Upper lobe of left lung (tissue), 6 donors: Measurements from ENCODE around the gene TMEM86A. TPM values are rescaled to one million over a fixed set of nuclear protein-coding genes. Genes with fewer than 3 reads are reported as not detected.

Source experiments
- ATAC-seq, 2 donors: fragments of 200-7000 bp; cut with Tn5 transposase; one replicate each; pipeline ENCODE4 v1.9.1; 2022; ENCODE audit warnings: mild to moderate bottlenecking in 2 of 2, moderate library complexity in 2 of 2; ENCODE audit not compliant: low FRiP score in 2 of 2
- DNase-seq, 2 donors: peaks; one replicate each; pipeline ENCODE4 v3.0.0-alpha.2; 2019 to 2020
- H3K27ac ChIP-seq, 4 donors: fragments of 200-600 bp; sonication (generic); one replicate each; pipeline ENCODE4 v1.5.1; 2016 to 2019
- H3K27me3 ChIP-seq, 4 donors: fragments of 200-600 bp; sonication (generic); one replicate each; pipeline ENCODE4 v1.5.1; 2017 to 2019
- H3K36me3 ChIP-seq, 4 donors: fragments of 200-600 bp; sonication (generic); one replicate each; pipeline ENCODE4 v1.5.1; 2016 to 2019
- H3K4me1 ChIP-seq, 4 donors: fragments of 200-600 bp; sonication (generic); one replicate each; pipeline ENCODE4 v1.5.1; 2018 to 2019
- H3K4me3 ChIP-seq, 4 donors: fragments of 200-600 bp; sonication (generic); one replicate each; pipeline ENCODE4 v1.5.1; 2017 to 2019; ENCODE audit warnings: mild to moderate bottlenecking in 2 of 4, moderate library complexity in 1 of 4
- H3K9me3 ChIP-seq, 4 donors: fragments of 200-600 bp; sonication (generic); one replicate each; pipeline ENCODE4 v1.5.1; 2018 to 2019
- CTCF ChIP-seq, 6 experiments: fragments of 450-650 bp in 4 of 6; fragments of 200-600 bp in 2 of 6; sonication (generic) in 2 of 6; IDR thresholded peaks; one replicate each; pipeline ENCODE4 v1.5.1; 2016 to 2019; ENCODE audit warnings: antibody characterized with exemption in 6 of 6
- EP300 ChIP-seq, 4 donors: sonication (generic); formaldehyde crosslinking; IDR thresholded peaks; one replicate each; pipeline ENCODE4 v1.5.1; 2017; ENCODE audit warnings: antibody characterized with exemption in 4 of 4, control low read depth in 2 of 4
- POLR2A ChIP-seq, 4 donors: fragments of 450-650 bp; IDR thresholded peaks; one replicate each; pipeline ENCODE4 v1.5.1; 2016 to 2017; ENCODE audit warnings: antibody characterized with exemption in 4 of 4, mild to moderate bottlenecking in 2 of 4
- POLR2AphosphoS5 ChIP-seq, 2 donors: sonication (generic); formaldehyde crosslinking; IDR thresholded peaks; one replicate each; pipeline ENCODE4 v1.5.1; 2017; ENCODE audit warnings: antibody characterized with exemption in 2 of 2
- WGBS, 2 donors: methylation state at CpG; one replicate each; pipeline ENCODE4 v1.1.5; 2017 to 2018; 5-methylcytosine and 5-hydroxymethylcytosine counted together
- total RNA-seq, 6 donors: library from RNA; depleted of rRNA in 4 of 6; stranded (reverse); fragments of >200 nt in 4 of 6; gene quantifications; one replicate each; pipeline versions ENCODE4 v1.1.0 to v1.2.1, GENCODE V29; 2016 to 2021
- donor health status: DM: no; HTN: no; CAD: no; lungs with moderate emphysema.
- donor health status: DM: no; HTN: yes; CAD: no; lungs with severe emphysema.

TMEM86A gene
- total RNA-seq, 6 donors from 2014 or later = 4.6 to 18.0 (median 8.5) TPM

GRCh38 chr11:18745251-18745650, 46.7 kb downstream of the TMEM86A start:
- TF ChIP-seq CTCF (IDR thresholded peaks at IDR 0.05) (no peak), EP300 (IDR thresholded peaks at IDR 0.05) (no peak)
- H3K9me3 ChIP-seq = no peaks in the 10 kb centered on the region
- H3K4me3 ChIP-seq = no peak overlapping the region
- no peaks in the 10 kb centered on the region for H3K27me3 ChIP-seq
- WGBS, 2 donors = 84 to 86% methylated on average over 6 of the region's 6 CpGs
- H3K27ac ChIP-seq = no peak overlapping the region
- ATAC-seq (no peak), DNase-seq (no peak)
- no peaks in the 10 kb centered on the region for H3K4me1 ChIP-seq
- H3K36me3 ChIP-seq = no peaks in the 10 kb centered on the region

GRCh38 chr11:18748766-18749365, 50.3 kb downstream of the TMEM86A start:
- Histone ChIP-seq H3K4me3 (no peak overlapping the region), H3K27ac (no peak overlapping the region), H3K36me3 (no peaks in the 10 kb centered on the region), H3K27me3 (no peaks in the 10 kb centered on the region), H3K9me3 (no peaks in the 10 kb centered on the region), H3K4me1 (no peaks in the 10 kb centered on the region)
- ATAC-seq (no peak), DNase-seq (no peak)
- TF ChIP-seq POLR2A (IDR thresholded peaks at IDR 0.05) (no peak), CTCF (IDR thresholded peaks at IDR 0.05) (no peak), POLR2AphosphoS5 (IDR thresholded peaks at IDR 0.05) (no peak), EP300 (IDR thresholded peaks at IDR 0.05) (no peak)
- 86 to 92% methylated on average over 10 to 13 of the region's 13 CpGs for WGBS, 2 donors

- Histone ChIP-seq H3K27me3 (no peaks in the 10 kb centered on the region), H3K36me3 (no peaks in the 10 kb centered on the region), H3K27ac (no peak overlapping the region), H3K4me1 (no peaks in the 10 kb centered on the region), H3K9me3 (no peaks in the 10 kb centered on the region), H3K4me3 (no peak overlapping the region)
- DNase-seq (no peak), ATAC-seq (peak in 1 of 2 donors; percentile 29)
- 68 to 73% methylated on average over 2 to 12 of the region's 12 CpGs for WGBS, 2 donors
- TF ChIP-seq POLR2AphosphoS5 (IDR thresholded peaks at IDR 0.05) (no peak), CTCF (IDR thresholded peaks at IDR 0.05) (no peak), POLR2A (IDR thresholded peaks at IDR 0.05) (no peak), EP300 (IDR thresholded peaks at IDR 0.05) (no peak)
Measured at GRCh38 chr11:18749681-18750319, 51.2 kb downstream of the TMEM86A start.

GRCh38 chr11:18750944-18751343, 52.4 kb downstream of the TMEM86A start:
- no peaks in the 10 kb centered on the region for H3K9me3 ChIP-seq
- DNase-seq = no peak
- TF ChIP-seq POLR2A (IDR thresholded peaks at IDR 0.05) (no peak), CTCF (IDR thresholded peaks at IDR 0.05) (no peak), POLR2AphosphoS5 (IDR thresholded peaks at IDR 0.05) (no peak), EP300 (IDR thresholded peaks at IDR 0.05) (no peak)
- no peaks in the 10 kb centered on the region for H3K4me1 ChIP-seq
- no peak overlapping the region for H3K4me3 ChIP-seq
- H3K27me3 ChIP-seq = no peaks in the 10 kb centered on the region
- ATAC-seq = no peak
- H3K27ac ChIP-seq = no peak overlapping the region
- no peaks in the 10 kb centered on the region for H3K36me3 ChIP-seq
- WGBS, 2 donors = 78 to 85% methylated on average over 3 of the region's 3 CpGs

GRCh38 chr11:18752502-18752901, 53.9 kb downstream of the TMEM86A start:
- Histone ChIP-seq H3K27me3 (no peaks in the 10 kb centered on the region), H3K27ac (no peak overlapping the region), H3K4me3 (no peak overlapping the region), H3K9me3 (no peaks in the 10 kb centered on the region), H3K4me1 (no peaks in the 10 kb centered on the region), H3K36me3 (no peaks in the 10 kb centered on the region)
- DNase-seq (no peak), ATAC-seq (no peak)
- 53 to 58% methylated on average over 3 of the region's 3 CpGs for WGBS, 2 donors
- TF ChIP-seq POLR2AphosphoS5 (IDR thresholded peaks at IDR 0.05) (no peak), EP300 (IDR thresholded peaks at IDR 0.05) (no peak), CTCF (IDR thresholded peaks at IDR 0.05) (no peak), POLR2A (IDR thresholded peaks at IDR 0.05) (no peak)
